ENCODE measurements around the gene KIAA0408.

- no peak for TF ChIP-seq CTCF (IDR thresholded peaks at IDR 0.05)
- no peak for TF ChIP-seq POLR2A (IDR thresholded peaks at IDR 0.05)
Measured at GRCh38 chr6:127435626-127436220, 23.5 kb downstream of the KIAA0408 start.

All from prostate gland (tissue), 2 donors.